Measurements from ENCODE around the gene DOCK3. TPM values are rescaled to one million over a fixed set of nuclear protein-coding genes. Genes with fewer than 3 reads are reported as not detected.

DOCK3 gene
- total and polyA plus RNA-seq, 2 of the 4 experiments (the other 2 are of a cell fraction), result under 0.01 to 0.12 TPM

GRCh38 chr3:50639055-50639494, 35.7 kb upstream of the DOCK3 start:
- Histone ChIP-seq H2AK5ac (ENCODE audit: low read depth, low read length) (no peak overlapping the region), H2BK5ac (ENCODE audit: low read depth, low read length, poor library complexity, severe bottlenecking) (no peak overlapping the region), H4K8ac (ENCODE audit: low read depth in 2 of 2, low read length in 2 of 2) (no peak overlapping the region), H3K9me1 (ENCODE audit: insufficient read depth, low read length) (peaks cover 11% of the 10 kb centered on the region), H4K91ac (ENCODE audit: insufficient read depth, low read depth, low read length) (no peak overlapping the region), H3K27ac (ENCODE audit: insufficient read depth, low read length) (no peak overlapping the region), H3K9me3 (ENCODE audit: control insufficient read depth, insufficient read depth, low read length) (no peaks in the 10 kb centered on the region), H3K18ac (ENCODE audit: low read depth, low read length) (no peak overlapping the region), H3K9ac (ENCODE audit: low read depth, low read length) (no peak overlapping the region), H3K27me3 (ENCODE audit: control insufficient read depth, insufficient read depth, low read length) (no peaks in the 10 kb centered on the region), H2BK120ac (ENCODE audit: low read depth, low read length) (no peak overlapping the region), H3K4me2 (ENCODE audit: low read depth, low read length) (no peak overlapping the region), H3K4me1 (ENCODE audit: control insufficient read depth, insufficient read depth, low read length) (peaks cover 6% of the 10 kb centered on the region), H2BK15ac (ENCODE audit: low read depth, low read length) (no peak overlapping the region), H3K14ac (replicated peaks; ENCODE audit: low read depth, low read length) (0 out of 2 replicates have a peak overlapping the region, but pooled peaks have one; percentile 15), H3K4me3 (ENCODE audit: insufficient read depth, low read depth, low read length) (no peak overlapping the region), H3K36me3 (ENCODE audit: control insufficient read depth, insufficient read depth, low read length) (peaks cover 4% of the 10 kb centered on the region), H3K79me1 (ENCODE audit: low read depth in 1 of 2, low read length in 2 of 2) (peaks cover 0 to 8% of the 10 kb centered on the region in 2 experiments; a peak in 1 of 4 replicates), H2AK9ac (replicated peaks; ENCODE audit: low read depth, low read length, poor library complexity) (peak overlapping the region; percentile 71), H4K20me1 (ENCODE audit: insufficient read depth, low read length) (peaks cover 10% of the 10 kb centered on the region), H2AFZ (replicated peaks; ENCODE audit: low read length, poor library complexity) (peak overlapping the region; percentile 68), H2BK20ac (ENCODE audit: low read depth, low read length) (no peak overlapping the region), H3K4ac (ENCODE audit: low read depth, low read length) (peak overlapping the region; percentile 51; the same call in 1 of the 2 replicates), H3K23ac (ENCODE audit: low read depth, low read length) (no peak overlapping the region), H4K5ac (ENCODE audit: low read depth, low read length) (no peak overlapping the region), H3K56ac (ENCODE audit: extremely low read depth, insufficient read depth, low read length) (no peak overlapping the region)
- dilution Hi-C loops (cut with HindIII; ENCODE audit: low sequenced_read_pairs, unreplicated experiment) (no loop called here), intact Hi-C loops (cut with micrococcal nuclease) (no loop called here), in situ Hi-C loops (cut with MboI; ENCODE audit: low sequenced_read_pairs) (no loop called here)
- DNase-seq, result peak; percentile 76
- TF ChIP-seq NFE2L2 (IDR thresholded peaks at IDR 0.05; ENCODE audit: low read depth, low read length) (peak; percentile 70), CHD1 (IDR thresholded peaks at IDR 0.05; ENCODE audit: low read depth, low read length) (no peak), MAZ (IDR thresholded peaks at IDR 0.05; ENCODE audit: borderline replicate concordance, low read depth, low read length) (no peak), RCOR1 (IDR thresholded peaks at IDR 0.05; ENCODE audit: insufficient replicate concordance, low read length) (peak; percentile 72)
- ATAC-seq (ENCODE audit: low read depth), result peak; percentile 94
- POLR2A ChIA-PET (ENCODE audit: unreplicated experiment), result no interaction called here
- no CpG with 5 or more reads among the region's 6 CpGs for WGBS, 2 experiments (ENCODE audit: extremely low coverage in 2 of 2, insufficient read length in 1 of 2)
- CTCF ChIA-PET, result interaction anchor here (1.0 kb wide), 1 partner anchor 11 kb away, joined by 3 read pairs; no protein-coding TSS in a partner anchor
- BruUV-seq (replicated peaks), result no TSS peak

Data from IMR-90 (cell line).